Activated B cell treated with CpG ODN at 0.5 μM for 24 hours (primary cell): Measurements from ENCODE around the gene PLSCR3. TPM values are rescaled to one million over a fixed set of nuclear protein-coding genes. Genes with fewer than 3 reads are reported as not detected.

Source experiments
- ATAC-seq: fragments of 200-7000 bp; cut with Tn5 transposase; one replicate; pipeline ENCODE4 v1.10.0; 2021; ENCODE audit warnings: low read depth, mild to moderate bottlenecking, moderate library complexity
- CTCF ChIA-PET: fragments of 350-600 bp; sonication (Branson Sonifier 250); formaldehyde crosslinking; loops from one replicate; lab custom pipeline; 2021; ENCODE audit warnings: antibody characterized with exemption; lab: Charles Lee
- POLR2A ChIA-PET: fragments of 350-600 bp; sonication (Branson Sonifier 250); formaldehyde crosslinking; loops from one replicate; lab custom pipeline; 2021; ENCODE audit warnings: antibody characterized with exemption; lab: Charles Lee
- DNase-seq: peaks from one replicate; pipeline ENCODE4 v3.0.0; 2022
- H3K27ac Mint-ChIP-seq: one replicate; pipeline ENCODE4 v1.8.0; 2020; ENCODE audit warnings: mixed read lengths
- H3K27me3 Mint-ChIP-seq: one replicate; pipeline ENCODE4 v1.8.0; 2021; ENCODE audit warnings: mixed read lengths
- H3K36me3 Mint-ChIP-seq: one replicate; pipeline ENCODE4 v1.8.0; 2021; ENCODE audit warnings: low read depth, mixed read lengths
- H3K4me1 Mint-ChIP-seq: one replicate; pipeline ENCODE4 v1.8.0; 2021; ENCODE audit warnings: mixed read lengths
- H3K4me3 Mint-ChIP-seq: one replicate; pipeline ENCODE4 v1.8.0; 2020; ENCODE audit warnings: mild to moderate bottlenecking, mixed read lengths
- H3K9me3 Mint-ChIP-seq: one replicate; pipeline ENCODE4 v1.8.0; 2020; ENCODE audit warnings: mixed read lengths
- intact Hi-C: fragments of 100-400 bp; cut with micrococcal nuclease; formaldehyde crosslinking; loops from one replicate; pipeline ENCODE4 v1.15.1; 2024
- total RNA-seq: library from RNA; stranded (reverse); gene quantifications from 2 replicates; pipeline ENCODE4 v1.2.3, GENCODE V29; 2022
- TF ChIP-seq, protein P1 (sequence below): fragments of 200-600 bp; IDR thresholded peaks from one replicate; pipeline ENCODE4 v1.8.0; 2022; ENCODE audit warnings: antibody characterized with exemption, mild to moderate bottlenecking

The PLSCR3 gene
- total RNA-seq, 1 donor from 2014 or later, result 35.2 TPM

DNA sequence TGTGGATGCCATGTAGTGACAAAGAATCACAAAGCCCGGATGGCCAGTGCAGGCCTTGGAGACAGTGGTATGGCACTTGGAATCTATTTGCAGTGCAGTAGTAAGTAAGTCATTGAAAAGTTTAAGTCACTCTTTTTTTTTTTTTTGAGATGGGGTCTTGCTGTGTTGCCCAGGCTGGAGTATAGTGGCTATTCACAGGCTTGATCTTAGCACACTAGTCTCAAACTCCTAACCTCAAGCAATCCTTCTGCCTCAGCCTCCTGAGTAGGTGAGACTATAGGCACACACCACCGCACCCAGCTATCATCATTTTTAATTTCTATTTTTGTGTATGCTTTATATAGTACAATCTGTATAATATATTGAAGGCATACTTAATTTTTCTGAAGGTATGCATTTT, 4.3 kb upstream of the PLSCR3 start:
- TF ChIP-seq, protein P1, sequence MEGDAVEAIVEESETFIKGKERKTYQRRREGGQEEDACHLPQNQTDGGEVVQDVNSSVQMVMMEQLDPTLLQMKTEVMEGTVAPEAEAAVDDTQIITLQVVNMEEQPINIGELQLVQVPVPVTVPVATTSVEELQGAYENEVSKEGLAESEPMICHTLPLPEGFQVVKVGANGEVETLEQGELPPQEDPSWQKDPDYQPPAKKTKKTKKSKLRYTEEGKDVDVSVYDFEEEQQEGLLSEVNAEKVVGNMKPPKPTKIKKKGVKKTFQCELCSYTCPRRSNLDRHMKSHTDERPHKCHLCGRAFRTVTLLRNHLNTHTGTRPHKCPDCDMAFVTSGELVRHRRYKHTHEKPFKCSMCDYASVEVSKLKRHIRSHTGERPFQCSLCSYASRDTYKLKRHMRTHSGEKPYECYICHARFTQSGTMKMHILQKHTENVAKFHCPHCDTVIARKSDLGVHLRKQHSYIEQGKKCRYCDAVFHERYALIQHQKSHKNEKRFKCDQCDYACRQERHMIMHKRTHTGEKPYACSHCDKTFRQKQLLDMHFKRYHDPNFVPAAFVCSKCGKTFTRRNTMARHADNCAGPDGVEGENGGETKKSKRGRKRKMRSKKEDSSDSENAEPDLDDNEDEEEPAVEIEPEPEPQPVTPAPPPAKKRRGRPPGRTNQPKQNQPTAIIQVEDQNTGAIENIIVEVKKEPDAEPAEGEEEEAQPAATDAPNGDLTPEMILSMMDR, result no peak
- ChIA-PET POLR2A (interaction anchor here (1.1 to 1.5 kb wide), 2 partner anchors 15 to 85 kb away, joined by 3 to 4 read pairs; partner anchors contain the start of gene POLR2A), CTCF (no interaction called here)
- peaks cover 7% of the 10 kb centered on the region for H3K36me3 Mint-ChIP-seq
- ATAC-seq, result no peak
- no peaks in the 10 kb centered on the region for H3K9me3 Mint-ChIP-seq
- H3K4me1 Mint-ChIP-seq, result peaks cover 18% of the 10 kb centered on the region
- H3K27me3 Mint-ChIP-seq, result no peaks in the 10 kb centered on the region
- no peak overlapping the region for H3K4me3 Mint-ChIP-seq
- intact Hi-C loops, result no loop called here
- no peak for DNase-seq
- no peak overlapping the region for H3K27ac Mint-ChIP-seq

DNA sequence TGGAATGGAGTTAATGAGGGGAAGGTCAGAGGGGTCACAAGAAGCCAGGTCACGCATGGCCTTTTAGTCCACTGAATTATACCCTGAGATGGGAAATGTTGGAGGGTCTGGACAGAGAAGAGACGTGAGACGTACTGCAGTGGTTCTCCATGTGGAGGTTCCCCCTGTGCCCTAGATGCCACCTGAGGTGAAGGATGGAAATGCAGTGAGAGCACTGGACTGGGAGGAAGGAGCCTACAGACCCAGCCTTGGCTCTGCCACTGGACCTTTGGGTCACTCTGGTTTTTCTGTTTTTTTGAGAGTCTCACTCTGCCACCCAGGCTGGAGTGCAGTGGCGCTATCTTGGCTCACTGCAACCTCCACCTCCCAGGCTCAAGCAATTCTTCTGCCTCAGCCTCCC, 1.8 kb upstream of the PLSCR3 start:
- ATAC-seq, result no peak
- H3K9me3 Mint-ChIP-seq, result no peaks in the 10 kb centered on the region
- H3K4me1 Mint-ChIP-seq, result peaks cover 15% of the 10 kb centered on the region
- no peak overlapping the region for H3K27ac Mint-ChIP-seq
- intact Hi-C loops, result no loop called here
- peaks cover 15% of the 10 kb centered on the region for H3K36me3 Mint-ChIP-seq
- no peak for DNase-seq
- H3K27me3 Mint-ChIP-seq, result no peaks in the 10 kb centered on the region
- peak overlapping the region; percentile 24 for H3K4me3 Mint-ChIP-seq
- CTCF ChIA-PET, result no interaction called here
- POLR2A ChIA-PET, result interaction anchor here (1.2 to 2.1 kb wide), 2 partner anchors 8 to 10 kb away, joined by 3 to 5 read pairs; partner anchors contain the start of gene TMEM256
- TF ChIP-seq, protein P1, result no peak

DNA sequence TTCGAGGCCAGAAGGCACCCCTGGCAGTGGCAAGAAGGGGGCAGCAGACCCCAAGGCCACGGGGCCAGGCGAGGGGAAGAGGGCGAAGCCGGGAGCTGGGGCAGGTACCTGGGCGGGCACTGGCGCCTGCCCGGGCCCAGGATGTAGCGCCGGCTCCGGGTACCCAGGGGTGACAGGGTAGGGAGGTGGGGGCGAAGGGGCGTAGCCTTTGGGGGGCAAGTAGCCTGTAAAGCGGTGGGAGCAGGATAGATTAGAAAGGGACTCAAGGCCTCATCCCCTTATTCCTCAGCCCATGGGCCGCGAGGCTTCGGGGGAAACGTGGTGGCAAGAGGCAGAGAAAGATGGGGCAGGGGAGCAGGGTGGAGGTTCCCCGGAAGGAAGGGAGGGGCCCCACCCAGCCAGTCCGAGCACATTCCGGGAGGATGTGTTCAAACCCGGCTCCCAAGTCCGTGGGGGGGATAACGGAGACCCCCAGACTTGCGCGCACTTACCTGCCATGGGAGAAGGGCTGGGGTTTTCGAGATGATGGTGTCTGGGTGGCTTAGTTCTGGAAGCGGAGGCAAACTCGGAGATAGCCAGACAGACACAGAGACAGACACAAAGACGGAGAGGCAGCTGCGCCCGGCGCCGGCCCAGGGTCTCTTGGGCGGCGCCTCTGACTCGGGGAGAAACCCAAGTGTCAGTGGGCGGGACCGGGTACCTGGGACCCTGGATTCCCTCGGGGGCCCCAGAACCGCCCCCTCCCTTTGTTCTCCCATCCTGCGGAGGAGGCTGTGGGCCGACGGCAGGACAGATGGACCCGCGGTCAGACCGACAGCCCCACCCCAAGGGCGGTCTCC, 493 bp downstream of the PLSCR3 start:
- peaks cover 15% of the 10 kb centered on the region for H3K4me1 Mint-ChIP-seq
- no peak for DNase-seq
- intact Hi-C loops, result loop anchor here (1.0 to 2.0 kb wide), 5 partner anchors 10 to 91 kb away; partner anchors contain the start of genes POLR2A, TMEM102 and TMEM256
- H3K36me3 Mint-ChIP-seq, result peaks cover 27% of the 10 kb centered on the region
- H3K4me3 Mint-ChIP-seq, result peak overlapping the region; percentile 91
- ATAC-seq, result peak; percentile 68
- ChIA-PET POLR2A (interaction anchor here (0.5 to 2.4 kb wide), 14 partner anchors 9 to 1409 kb away, joined by 3 to 40 read pairs (median 5); partner anchors contain the start of genes GPS2, POLR2A, SENP3 and TMEM102), CTCF (interaction anchor here (0.8 to 1.0 kb wide), 3 partner anchors 10 to 167 kb away, joined by 3 to 4 read pairs (median 3); partner anchors contain the start of gene TMEM256)
- TF ChIP-seq, protein P1, result no peak
- no peaks in the 10 kb centered on the region for H3K27me3 Mint-ChIP-seq
- H3K27ac Mint-ChIP-seq, result peak overlapping the region; percentile 84
- H3K9me3 Mint-ChIP-seq, result no peaks in the 10 kb centered on the region

DNA sequence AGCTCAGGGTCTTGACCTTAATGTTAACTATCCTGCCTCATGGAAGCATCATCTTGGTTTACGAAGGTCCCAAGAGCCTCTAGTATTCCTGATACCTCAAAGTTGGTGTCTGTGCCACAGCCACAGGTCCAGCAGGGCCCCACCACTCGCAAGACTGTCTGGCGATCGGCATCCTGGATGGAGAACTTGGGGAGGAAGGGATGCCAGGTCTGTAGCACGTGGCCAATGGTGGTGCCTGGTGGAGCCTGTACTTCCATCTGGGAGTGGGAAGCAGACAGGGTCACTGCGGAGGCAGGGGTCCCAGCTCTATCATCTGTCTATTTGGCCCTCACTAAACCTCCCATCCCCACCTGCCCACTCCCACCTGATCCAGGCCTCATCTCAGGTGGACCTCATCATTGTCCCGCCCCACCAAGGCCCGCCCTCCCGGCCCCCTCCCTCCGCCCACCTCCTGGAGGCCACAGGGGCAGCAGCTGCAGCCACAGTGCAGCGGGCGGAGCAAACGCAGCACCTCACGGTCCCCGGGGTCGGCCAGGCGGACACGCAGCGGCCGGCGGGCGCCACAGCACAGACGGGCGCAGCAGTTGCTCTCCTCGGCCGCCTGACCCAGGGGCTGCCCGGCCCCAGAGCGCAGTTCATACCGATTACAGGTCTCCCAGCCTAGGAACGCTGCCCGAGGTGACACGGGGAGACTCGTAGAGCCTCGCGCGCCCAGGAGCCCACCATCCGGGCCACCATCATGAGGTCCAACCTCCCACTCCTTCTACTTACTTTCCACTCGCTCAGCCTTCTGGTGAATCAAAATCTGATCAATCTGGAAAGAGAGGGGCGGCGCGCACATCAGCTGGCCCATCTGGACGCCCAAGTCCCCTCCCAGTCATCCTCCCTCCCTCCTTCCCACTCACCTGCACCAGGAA, 1.4 kb downstream of the PLSCR3 start:
- ChIA-PET POLR2A (interaction anchor here (2.4 kb wide), 1 partner anchor 10 kb away, joined by 40 read pairs; the partner anchor contains the start of gene TMEM256), CTCF (interaction anchor here (1.0 kb wide), 1 partner anchor 43 kb away, joined by 3 read pairs; no protein-coding TSS in a partner anchor)
- Mint-ChIP-seq H3K9me3 (no peaks in the 10 kb centered on the region), H3K36me3 (peaks cover 30% of the 10 kb centered on the region), H3K27me3 (no peaks in the 10 kb centered on the region), H3K4me1 (peaks cover 13% of the 10 kb centered on the region), H3K27ac (no peak overlapping the region), H3K4me3 (peak overlapping the region; percentile 91)
- DNase-seq (no peak), ATAC-seq (no peak)
- TF ChIP-seq, protein P1, result no peak
- intact Hi-C loops, result no loop called here
